ENCODE results near the gene CEBPE. TPM values are rescaled to one million over a fixed set of nuclear protein-coding genes. Genes with fewer than 3 reads are reported as not detected.
A peak's percentile ranks its signal among the peaks of the same experiment; 100 is the strongest.

Gene CEBPE
- total and polyA plus RNA-seq, 2 donors (not counting 3 experiments of a cell fraction or from before 2014, with no cell fraction given), result not detected

DNA sequence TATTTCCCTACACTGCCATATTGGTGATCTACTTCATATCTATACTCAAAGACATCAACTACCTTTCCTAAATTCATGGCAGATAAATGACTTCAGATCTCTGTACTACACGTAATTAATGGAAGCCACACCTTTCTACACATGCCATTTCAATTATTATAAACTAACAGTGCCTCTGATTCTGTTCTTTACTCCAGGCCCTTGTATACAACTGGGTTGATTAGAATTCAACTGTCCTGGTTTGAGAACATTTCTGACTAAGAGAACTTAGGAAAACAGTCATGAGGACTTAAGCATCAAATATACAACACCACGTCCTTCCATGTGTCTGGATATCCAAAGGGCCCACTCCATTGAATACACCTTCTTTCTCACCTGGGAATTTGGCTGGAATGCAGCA, 26.0 kb downstream of the CEBPE start:
- H3K9me1 ChIP-seq (replicated peaks; ENCODE audit: control insufficient read depth, extremely low read depth, insufficient read depth, low read length), result no peaks in the 10 kb centered on the region
- intact Hi-C loops (cut with micrococcal nuclease) (no loop called here), dilution Hi-C loops (cut with MboI; ENCODE audit: extremely low pct_ligation_motif_present, low sequenced_read_pairs) (no loop called here)
- CTCF ChIA-PET, result interaction anchor here (1.2 to 4.6 kb wide), 4 partner anchors 12 to 25 kb away, joined by 4 to 43 read pairs (median 18); no protein-coding TSS in a partner anchor
- no peak overlapping the region for H3K9ac ChIP-seq (replicated peaks; ENCODE audit: extremely low read depth, insufficient read depth, low read length)
- peaks cover 75% of the 10 kb centered on the region for H3K79me2 ChIP-seq (ENCODE audit: control insufficient read depth, insufficient read depth, low read length)
- H3K4me3 ChIP-seq (replicated peaks in 1 of 3; ENCODE audit: insufficient read depth in 1 of 3, low read depth in 1 of 3, low read length in 3 of 3), result no peak overlapping the region
- TF ChIP-seq FOS (IDR thresholded peaks at IDR 0.05; ENCODE audit: borderline replicate concordance, insufficient read depth, low read length) (no peak), JUN (IDR thresholded peaks at IDR 0.05; ENCODE audit: borderline replicate concordance, insufficient read depth, insufficient read length, low read depth) (no peak), MYC (IDR thresholded peaks at IDR 0.05; ENCODE audit: low read depth, low read length) (no peak), MAX (IDR thresholded peaks at IDR 0.05; ENCODE audit: insufficient read depth, insufficient read length) (no peak), CTCF (IDR thresholded peaks at IDR 0.05; ENCODE audit: extremely low read depth in 1 of 2, insufficient read depth in 1 of 2, low read depth in 1 of 2, low read length in 2 of 2) (no peak), EZH2 (IDR thresholded peaks at IDR 0.05; ENCODE audit: borderline replicate concordance, low read depth, low read length, severe bottlenecking) (no peak), POLR2A (IDR thresholded peaks at IDR 0.05; ENCODE audit: low read depth, low read length) (no peak), GATA2 (IDR thresholded peaks at IDR 0.05; ENCODE audit: insufficient read depth, insufficient read length, low read depth, low read length) (no peak), POLR2AphosphoS5 (IDR thresholded peaks at IDR 0.05; ENCODE audit: insufficient read depth, low read depth, low read length) (no peak)
- FAIRE-seq (no peak), DNase-seq (ENCODE audit: low read depth, low spot score) (no peak)
- no peak overlapping the region for H3K27ac ChIP-seq (ENCODE audit: insufficient read depth, low read depth, low read length)
- peak overlapping the region; percentile 99 for H3K4me2 ChIP-seq (ENCODE audit: insufficient read depth, low read length)
- H2AFZ ChIP-seq (ENCODE audit: low read depth, low read length), result no peak overlapping the region
- H3K4me1 ChIP-seq (ENCODE audit: control insufficient read depth, extremely low read depth, insufficient read depth, low read length), result peaks cover 36% of the 10 kb centered on the region
- TSS peak; percentile 31 for BruUV-seq (replicated peaks)
- no peaks in the 10 kb centered on the region for H3K27me3 ChIP-seq (ENCODE audit: control insufficient read depth in 2 of 2, insufficient read depth in 2 of 2, low read length in 2 of 2)
- H3K9me3 ChIP-seq (replicated peaks; ENCODE audit: control insufficient read depth, insufficient read depth, low read length), result no peaks in the 10 kb centered on the region
- peaks cover 12 to 33% of the 10 kb centered on the region in 2 experiments for H3K36me3 ChIP-seq (ENCODE audit: control insufficient read depth in 2 of 2, extremely low read depth in 1 of 2, insufficient read depth in 2 of 2, low read length in 2 of 2)
- POLR2A ChIA-PET, result no interaction called here
- H4K20me1 ChIP-seq (replicated peaks; ENCODE audit: control insufficient read depth, extremely low read depth, insufficient read depth, low read length), result peaks cover 4% of the 10 kb centered on the region

All from endothelial cell of umbilical vein (primary cell).